Right lobe of liver (tissue), 6 donors: ENCODE data around the gene ADAMTS2. TPM values are rescaled to one million over a fixed set of nuclear protein-coding genes. Genes with fewer than 3 reads are reported as not detected.
A peak's percentile ranks its signal among the peaks of the same experiment; 100 is the strongest.

ENCODE experiments used
- ATAC-seq, 4 donors: fragments of 200-7000 bp; cut with Tn5 transposase; one replicate each; pipeline ENCODE4 v1.9.1; 2020; ENCODE audit warnings: mild to moderate bottlenecking in 4 of 4, moderate library complexity in 4 of 4
- DNase-seq, 3 donors: peaks; one replicate each; pipeline ENCODE4 v3.0.0-alpha.2; 2020
- H3K27ac ChIP-seq, 3 donors: fragments of 200-600 bp; one replicate each; pipeline ENCODE4 v1.8.0; 2022
- H3K27me3 ChIP-seq, 2 donors: fragments of 200-600 bp; one replicate each; pipeline ENCODE4 v1.8.0; 2022
- H3K36me3 ChIP-seq, 4 donors: fragments of 200-600 bp; sonication (generic) in 1 of 4; one replicate each; pipeline versions ENCODE4 v1.5.1 to v1.8.0; 2017 to 2022; ENCODE audit warnings: control low read depth in 1 of 4
- H3K4me1 ChIP-seq, 4 donors: fragments of 200-600 bp; sonication (generic) in 1 of 4; one replicate each; pipeline versions ENCODE4 v1.5.1 to v1.8.0; 2017 to 2022; ENCODE audit warnings: control low read depth in 1 of 4
- H3K4me3 ChIP-seq, 3 donors: fragments of 200-600 bp; one replicate each; pipeline ENCODE4 v1.8.0; 2022
- H3K9me3 ChIP-seq, 4 donors: fragments of 200-600 bp; sonication (generic) in 1 of 4; one replicate each; pipeline versions ENCODE4 v1.5.1 to v1.8.0; 2017 to 2022; ENCODE audit warnings: control low read depth in 1 of 4
- CTCF ChIP-seq, 4 donors: fragments of 200-600 bp in 3 of 4; fragments of 450-650 bp in 1 of 4; IDR thresholded peaks; one replicate each; pipeline versions ENCODE4 v1.5.1 to v1.8.0; 2016 to 2022; ENCODE audit warnings: antibody characterized with exemption in 4 of 4, mild to moderate bottlenecking in 2 of 4
- POLR2A ChIP-seq: fragments of 450-650 bp; IDR thresholded peaks from one replicate; pipeline ENCODE4 v1.6.1; 2017; ENCODE audit warnings: antibody characterized with exemption, mild to moderate bottlenecking
- WGBS: methylation state at CpG from one replicate; pipeline ENCODE4 v1.1.6; 2018; ENCODE audit warnings: low coverage, low lambda C conversion rate; ENCODE audit not compliant: insufficient coverage; ENCODE audit errors: missing lambda C conversion rate; 5-methylcytosine and 5-hydroxymethylcytosine counted together
- intact Hi-C, 2 donors: fragments of 100-400 bp; cut with DNase I; formaldehyde crosslinking; loops; one replicate each; pipeline versions ENCODE4 v1.11.2 to v1.14.1; 2022
- total RNA-seq, 6 experiments: library from RNA; depleted of rRNA in 2 of 6; stranded (reverse); fragments of >200 nt in 2 of 6; fragmentation: NEBNext Ultra II Directional in 3 of 6; extraction: Animal tissue kit (Norgen Biotek cat#: 25700) in 3 of 6; gene quantifications; one replicate each; pipeline versions ENCODE4 v1.1.0 to v1.2.4, GENCODE V29; 2016 to 2023
- donor health status: DM: no; HTN: yes; CAD: no.
- donor health status: DM: no; HTN: no; CAD: no.
- donor health status: DM: no; HTN: no; CAD: no.
- donor health status: DM: no; HTN: yes; CAD: no.
- donor health status: DM: no; HTN: yes; CAD: no.

ADAMTS2 gene
- total RNA-seq, 6 experiments from 2014 or later, result 6.3 to 18.9 (median 13.5) TPM

GRCh38 chr5:179343719-179344430 is 1.4 kb downstream of the ADAMTS2 start:
- peaks cover 0 to 14% (median 0%) of the 10 kb centered on the region in 4 donors for H3K4me1 ChIP-seq
- peak overlapping the region; percentile 33 to 49 (median 35) for H3K4me3 ChIP-seq
- no peaks in the 10 kb centered on the region for H3K9me3 ChIP-seq
- ATAC-seq (peak; percentile 31 to 56 (median 50)), DNase-seq (peak; percentile 40 to 57 (median 55))
- peak overlapping the region in 2 of 3 donors; percentile 18 to 60 for H3K27ac ChIP-seq
- no peaks in the 10 kb centered on the region for H3K36me3 ChIP-seq
- 3% methylated on average over 14 of the region's 63 CpGs for WGBS
- intact Hi-C loops, result no loop called here
- peak in 2 of 4 donors; percentile 23 for TF ChIP-seq CTCF (IDR thresholded peaks at IDR 0.05)
- no peak for TF ChIP-seq POLR2A
- H3K27me3 ChIP-seq, result peaks cover 0 to 16% of the 10 kb centered on the region in 2 donors

GRCh38 chr5:179343021-179343718 is 2.1 kb downstream of the ADAMTS2 start:
- intact Hi-C loops, result no loop called here
- no peak for ATAC-seq
- no peak overlapping the region for H3K27ac ChIP-seq

DNA sequence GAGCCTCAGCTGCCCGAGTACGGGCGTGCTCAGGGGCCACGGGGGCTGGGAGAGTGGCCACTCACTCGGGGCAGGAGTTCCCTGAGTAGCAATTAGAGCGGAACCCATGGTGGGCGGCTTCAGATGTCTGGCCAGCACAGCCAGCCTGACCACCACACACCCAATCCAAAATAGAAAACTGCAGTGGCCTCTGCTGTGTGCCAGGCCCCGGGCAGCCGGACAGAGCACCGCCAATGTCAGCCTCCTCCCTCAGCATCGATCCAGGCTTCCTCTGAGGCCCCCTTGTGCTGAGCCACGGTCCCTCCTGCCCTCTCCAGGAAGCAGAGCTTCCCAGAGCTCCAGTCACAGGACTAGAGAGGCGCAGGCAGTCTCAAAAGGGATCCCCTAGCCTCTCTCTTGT is 2.7 kb downstream of the ADAMTS2 start:
- Histone ChIP-seq H3K27ac (no peak overlapping the region), H3K4me1 (peaks cover 0 to 14% (median 0%) of the 10 kb centered on the region in 4 donors), H3K4me3 (peak overlapping the region in 2 of 3 donors; percentile 35 to 49), H3K36me3 (no peaks in the 10 kb centered on the region), H3K9me3 (no peaks in the 10 kb centered on the region), H3K27me3 (peaks cover 0 to 16% of the 10 kb centered on the region in 2 donors)
- TF ChIP-seq CTCF (IDR thresholded peaks at IDR 0.05) (peak in 1 of 4 donors; percentile 8), POLR2A (no peak)
- intact Hi-C loops, result no loop called here
- WGBS, result 27% methylated on average over 4 of the region's 13 CpGs
- DNase-seq, result peak in 2 of 3 donors; percentile 12 to 28
- ATAC-seq, result no peak

More at GRCh38 chr5:179343021-179343718, 2.1 kb downstream of the ADAMTS2 start:
- Histone ChIP-seq H3K27me3 (peaks cover 0 to 16% of the 10 kb centered on the region in 2 donors), H3K4me1 (peaks cover 0 to 14% (median 0%) of the 10 kb centered on the region in 4 donors), H3K9me3 (no peaks in the 10 kb centered on the region), H3K4me3 (peak overlapping the region; percentile 33 to 49 (median 35)), H3K36me3 (no peaks in the 10 kb centered on the region)
- TF ChIP-seq POLR2A (no peak), CTCF (IDR thresholded peaks at IDR 0.05) (no peak)
- WGBS, result 16% methylated on average over 5 of the region's 20 CpGs
- DNase-seq, result peak in 2 of 3 donors; percentile 6 to 14

GRCh38 chr5:179340465-179340864 is 4.8 kb downstream of the ADAMTS2 start:
- H3K27ac ChIP-seq, result no peak overlapping the region
- H3K9me3 ChIP-seq, result no peaks in the 10 kb centered on the region
- H3K27me3 ChIP-seq, result no peaks in the 10 kb centered on the region
- WGBS, result 68% methylated on average over 7 of the region's 8 CpGs
- TF ChIP-seq POLR2A (no peak), CTCF (IDR thresholded peaks at IDR 0.05) (no peak)
- intact Hi-C loops, result no loop called here
- H3K36me3 ChIP-seq, result no peaks in the 10 kb centered on the region
- DNase-seq (no peak), ATAC-seq (no peak)
- no peak overlapping the region for H3K4me3 ChIP-seq
- peaks cover 0 to 14% (median 0%) of the 10 kb centered on the region in 4 donors for H3K4me1 ChIP-seq
